Measurements from ENCODE around the gene LMBR1L. TPM values are rescaled to one million over a fixed set of nuclear protein-coding genes. Genes with fewer than 3 reads are reported as not detected.
A peak's percentile ranks its signal among the peaks of the same experiment; 100 is the strongest.

Gene LMBR1L
- total and polyA plus RNA-seq, 10 of the 15 experiments (the other 5 are each of a cell fraction or from before 2014, with no cell fraction given), result 2.1 to 42.6 (median 20.0) TPM

DNA sequence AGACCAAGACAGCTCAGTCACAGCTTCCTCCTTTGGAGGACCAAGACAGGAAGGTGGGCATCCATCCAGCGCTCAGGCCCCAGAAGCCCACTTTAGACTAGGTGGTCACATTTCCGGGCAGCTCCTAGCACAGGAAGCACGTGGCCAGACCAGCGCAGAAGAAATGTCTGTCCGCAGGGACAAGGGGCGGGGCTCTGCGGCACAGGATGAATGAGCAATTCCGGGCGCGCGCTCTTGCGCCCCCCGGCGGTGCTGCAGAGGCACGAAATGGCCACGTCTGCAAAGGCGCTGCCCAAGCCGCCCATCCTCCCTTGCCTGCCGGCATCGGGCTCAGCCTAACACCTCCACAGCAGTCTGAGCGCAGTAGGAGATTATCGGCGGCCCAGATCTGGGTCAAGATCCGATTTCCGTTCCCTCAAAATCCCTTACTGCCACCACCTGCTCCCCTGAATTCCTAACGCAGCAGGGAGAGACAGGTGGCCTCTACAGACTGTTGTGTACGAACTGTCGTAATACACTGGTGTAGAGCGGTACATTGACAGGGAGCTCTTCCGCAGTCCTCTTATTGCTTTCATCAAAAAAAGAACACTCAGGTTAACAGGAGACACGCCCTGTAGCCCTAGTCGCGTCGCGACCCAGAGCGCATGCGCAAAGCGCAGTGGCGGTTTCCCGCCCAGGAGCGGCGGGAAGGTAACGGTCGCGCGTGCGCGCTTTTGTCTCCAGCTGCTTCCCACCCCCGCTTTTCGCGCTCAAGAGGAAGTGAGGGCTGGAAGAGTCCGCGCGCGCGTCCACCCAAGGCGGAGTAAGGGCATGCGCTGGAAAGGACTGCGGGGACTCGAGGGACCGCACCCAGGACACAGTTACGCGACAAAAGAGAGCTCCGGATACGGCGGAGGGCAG lies 19.8 kb upstream of the LMBR1L start (continued):
- no peak for TF ChIP-seq CUX1 (IDR thresholded peaks at IDR 0.05; ENCODE audit: insufficient replicate concordance, low read depth, low read length)
- TF ChIP-seq POLR2A (IDR thresholded peaks at IDR 0.05; ENCODE audit: low read depth, low read length), result peak; percentile 84
- no peak for TF ChIP-seq HDAC6 (IDR thresholded peaks at IDR 0.05; ENCODE audit: unreplicated experiment)
- TF ChIP-seq STAT1 (conservative IDR thresholded peaks at IDR 0.05), result no peak
- peak; percentile 64; the same call in 1 of the 2 replicates for TF ChIP-seq CREM (IDR thresholded peaks at IDR 0.05; ENCODE audit: low read depth)
- TF ChIP-seq, protein P1, sequence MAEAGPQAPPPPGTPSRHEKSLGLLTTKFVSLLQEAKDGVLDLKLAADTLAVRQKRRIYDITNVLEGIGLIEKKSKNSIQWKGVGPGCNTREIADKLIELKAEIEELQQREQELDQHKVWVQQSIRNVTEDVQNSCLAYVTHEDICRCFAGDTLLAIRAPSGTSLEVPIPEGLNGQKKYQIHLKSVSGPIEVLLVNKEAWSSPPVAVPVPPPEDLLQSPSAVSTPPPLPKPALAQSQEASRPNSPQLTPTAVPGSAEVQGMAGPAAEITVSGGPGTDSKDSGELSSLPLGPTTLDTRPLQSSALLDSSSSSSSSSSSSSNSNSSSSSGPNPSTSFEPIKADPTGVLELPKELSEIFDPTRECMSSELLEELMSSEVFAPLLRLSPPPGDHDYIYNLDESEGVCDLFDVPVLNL (IDR thresholded peaks at IDR 0.05; ENCODE audit: low read depth, low read length), result peak; percentile 86
- no peak for TF ChIP-seq FOXK2 (IDR thresholded peaks at IDR 0.05)
- peak; percentile 35; the same call in 1 of the 2 replicates for TF ChIP-seq IRF4 (IDR thresholded peaks at IDR 0.05; ENCODE audit: low read depth, low read length)
- TF ChIP-seq, protein P2, sequence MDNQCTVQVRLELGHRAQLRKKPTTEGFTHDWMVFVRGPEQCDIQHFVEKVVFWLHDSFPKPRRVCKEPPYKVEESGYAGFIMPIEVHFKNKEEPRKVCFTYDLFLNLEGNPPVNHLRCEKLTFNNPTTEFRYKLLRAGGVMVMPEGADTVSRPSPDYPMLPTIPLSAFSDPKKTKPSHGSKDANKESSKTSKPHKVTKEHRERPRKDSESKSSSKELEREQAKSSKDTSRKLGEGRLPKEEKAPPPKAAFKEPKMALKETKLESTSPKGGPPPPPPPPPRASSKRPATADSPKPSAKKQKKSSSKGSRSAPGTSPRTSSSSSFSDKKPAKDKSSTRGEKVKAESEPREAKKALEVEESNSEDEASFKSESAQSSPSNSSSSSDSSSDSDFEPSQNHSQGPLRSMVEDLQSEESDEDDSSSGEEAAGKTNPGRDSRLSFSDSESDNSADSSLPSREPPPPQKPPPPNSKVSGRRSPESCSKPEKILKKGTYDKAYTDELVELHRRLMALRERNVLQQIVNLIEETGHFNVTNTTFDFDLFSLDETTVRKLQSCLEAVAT (IDR thresholded peaks at IDR 0.05), result no peak; the same call in 1 of the 2 replicates
- TF ChIP-seq POLR2AphosphoS5 (IDR thresholded peaks at IDR 0.05; ENCODE audit: low read length), result peak; percentile 79
- TF ChIP-seq YY1 (IDR thresholded peaks at IDR 0.05; ENCODE audit: low read depth, low read length), result peak; percentile 92
- TF ChIP-seq BCL11A (IDR thresholded peaks at IDR 0.05; ENCODE audit: low read depth, low read length), result peak; percentile 52; the same call in 1 of the 2 replicates
- TF ChIP-seq CREB1 (IDR thresholded peaks at IDR 0.05; ENCODE audit: low read depth), result peak; percentile 78
- TF ChIP-seq IKZF2 (IDR thresholded peaks at IDR 0.05), result 0 out of 4 replicates have a peak, but pooled peaks of 1 of the 2 experiments have one; percentile 20
- TF ChIP-seq SIN3A (IDR thresholded peaks at IDR 0.05; ENCODE audit: low read depth, low read length), result peak; percentile 82
- TF ChIP-seq POLR2AphosphoS2 (IDR thresholded peaks at IDR 0.05; ENCODE audit: low read depth, low read length), result no peak; the same call in none of the 2 replicates
- peak; percentile 45 for TF ChIP-seq DPF2 (IDR thresholded peaks at IDR 0.05)
- peak; percentile 81 for TF ChIP-seq USF1 (IDR thresholded peaks at IDR 0.05; ENCODE audit: borderline replicate concordance, extremely low read length, insufficient read depth, low read depth, low read length)
- TF ChIP-seq, protein P3, sequence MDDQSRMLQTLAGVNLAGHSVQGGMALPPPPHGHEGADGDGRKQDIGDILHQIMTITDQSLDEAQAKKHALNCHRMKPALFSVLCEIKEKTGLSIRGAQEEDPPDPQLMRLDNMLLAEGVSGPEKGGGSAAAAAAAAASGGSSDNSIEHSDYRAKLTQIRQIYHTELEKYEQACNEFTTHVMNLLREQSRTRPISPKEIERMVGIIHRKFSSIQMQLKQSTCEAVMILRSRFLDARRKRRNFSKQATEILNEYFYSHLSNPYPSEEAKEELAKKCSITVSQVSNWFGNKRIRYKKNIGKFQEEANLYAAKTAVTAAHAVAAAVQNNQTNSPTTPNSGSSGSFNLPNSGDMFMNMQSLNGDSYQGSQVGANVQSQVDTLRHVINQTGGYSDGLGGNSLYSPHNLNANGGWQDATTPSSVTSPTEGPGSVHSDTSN (IDR thresholded peaks at IDR 0.05; ENCODE audit: insufficient replicate concordance, low read depth, low read length), result no peak
- TF ChIP-seq SMC3 (IDR thresholded peaks at IDR 0.05; ENCODE audit: borderline replicate concordance, low read length), result peak; percentile 33; the same call in 1 of the 2 replicates

All from GM12878 (cell line).